Hepatocyte (in vitro differentiated cells): Measurements from ENCODE around the gene PDIA6.

ENCODE experiments used
- EZH2 ChIP-seq: fragments of 200-600 bp; sonication (generic); IDR thresholded peaks from 2 replicates; pipeline ENCODE4 v1.6.1; 2016; ENCODE audit warnings: antibody characterized with exemption, mild to moderate bottlenecking, borderline replicate concordance
- EZH2phosphoT487 ChIP-seq: fragments of 200-600 bp; sonication (generic); IDR thresholded peaks from one replicate; pipeline ENCODE4 v1.6.1; 2018; ENCODE audit warnings: antibody characterized with exemption, mild to moderate bottlenecking, low read depth, moderate library complexity; ENCODE audit not compliant: unreplicated experiment, severe bottlenecking
- TF ChIP-seq, protein P1 (sequence below): fragments of 200-600 bp; sonication (generic); IDR thresholded peaks from 2 replicates; pipeline ENCODE4 v1.5.1; 2016; ENCODE audit warnings: antibody characterized with exemption, mild to moderate bottlenecking; ENCODE audit not compliant: poor library complexity

DNA sequence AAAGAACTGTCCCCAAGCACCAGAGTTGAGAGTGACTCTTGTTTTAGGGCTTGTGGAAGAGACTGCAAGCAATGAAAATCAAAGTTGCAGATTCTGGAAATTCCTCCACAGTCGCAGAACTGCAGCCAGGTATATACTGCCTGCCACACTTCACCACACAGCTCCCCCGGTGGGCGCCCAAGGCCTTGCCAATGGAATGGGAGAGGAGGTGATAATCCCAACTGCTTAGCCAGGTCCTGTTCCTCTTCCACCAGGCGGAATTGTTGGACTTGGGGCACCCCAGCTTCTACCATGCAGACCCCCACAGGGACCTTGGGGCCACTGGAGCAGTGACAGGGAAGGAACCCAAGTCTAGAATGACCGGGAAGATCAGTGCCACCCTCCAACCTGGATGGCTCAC lies 4.8 kb upstream of the PDIA6 start:
- TF ChIP-seq, protein P1, sequence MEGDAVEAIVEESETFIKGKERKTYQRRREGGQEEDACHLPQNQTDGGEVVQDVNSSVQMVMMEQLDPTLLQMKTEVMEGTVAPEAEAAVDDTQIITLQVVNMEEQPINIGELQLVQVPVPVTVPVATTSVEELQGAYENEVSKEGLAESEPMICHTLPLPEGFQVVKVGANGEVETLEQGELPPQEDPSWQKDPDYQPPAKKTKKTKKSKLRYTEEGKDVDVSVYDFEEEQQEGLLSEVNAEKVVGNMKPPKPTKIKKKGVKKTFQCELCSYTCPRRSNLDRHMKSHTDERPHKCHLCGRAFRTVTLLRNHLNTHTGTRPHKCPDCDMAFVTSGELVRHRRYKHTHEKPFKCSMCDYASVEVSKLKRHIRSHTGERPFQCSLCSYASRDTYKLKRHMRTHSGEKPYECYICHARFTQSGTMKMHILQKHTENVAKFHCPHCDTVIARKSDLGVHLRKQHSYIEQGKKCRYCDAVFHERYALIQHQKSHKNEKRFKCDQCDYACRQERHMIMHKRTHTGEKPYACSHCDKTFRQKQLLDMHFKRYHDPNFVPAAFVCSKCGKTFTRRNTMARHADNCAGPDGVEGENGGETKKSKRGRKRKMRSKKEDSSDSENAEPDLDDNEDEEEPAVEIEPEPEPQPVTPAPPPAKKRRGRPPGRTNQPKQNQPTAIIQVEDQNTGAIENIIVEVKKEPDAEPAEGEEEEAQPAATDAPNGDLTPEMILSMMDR: peak; percentile 12
- TF ChIP-seq EZH2 (no peak), EZH2phosphoT487 (no peak)
